Endothelial cell of umbilical vein (primary cell): ENCODE results near the gene RBM38. TPM values are rescaled to one million over a fixed set of nuclear protein-coding genes. Genes with fewer than 3 reads are reported as not detected.

Experiments used
- BruUV-seq: library from RNA; stranded (reverse); fragments of 400-500 nt; replicated peaks from 2 replicates; lab custom pipeline; 2021; lab: Mats Ljungman, UMichigan
- CTCF ChIA-PET: fragments of 300-600, 350-600 bp; sonication (Branson Sonifier 250); formaldehyde crosslinking; loops from one replicate; lab custom pipeline; 2021; ENCODE audit warnings: antibody characterized with exemption, inconsistent platforms; lab: Charles Lee
- POLR2A ChIA-PET: fragments of 300-600, 350-600 bp; sonication (Branson Sonifier 250); formaldehyde crosslinking; loops from one replicate; lab custom pipeline; 2021; ENCODE audit warnings: antibody characterized with exemption, inconsistent platforms; lab: Charles Lee
- DNase-seq: peaks from one replicate; pipeline ENCODE4 v3.0.0-alpha.2; 2011; ENCODE audit warnings: low read depth, low spot score
- FAIRE-seq: peaks from 2 replicates; lab custom pipeline; 2011; peaks lifted over from hg19 to GRCh38; lab: Jason Lieb, UNC
- H2AFZ ChIP-seq: 2 replicates; pipeline ENCODE4 v1.6.0; 2012; ENCODE audit warnings: low read depth, low read length, control low read depth, inconsistent platforms
- H3K27ac ChIP-seq: 2 replicates; pipeline ENCODE4 v1.5.1; 2011; ENCODE audit warnings: low read depth, mild to moderate bottlenecking, control low read depth, low read length, moderate library complexity; ENCODE audit not compliant: insufficient read depth
- H3K27me3 ChIP-seq, 2 experiments: 2 replicates each; pipeline versions ENCODE4 v1.6.0 to v1.6.1; 2011; ENCODE audit warnings: low read length in 2 of 2, mixed read lengths in 1 of 2; ENCODE audit not compliant: control insufficient read depth in 2 of 2, insufficient read depth in 2 of 2
- H3K36me3 ChIP-seq, 2 experiments: 2 replicates in 1 of 2; 3 replicates in 1 of 2; pipeline ENCODE4 v1.5.1; 2011; ENCODE audit warnings: low read length in 2 of 2, mild to moderate bottlenecking in 1 of 2, moderate library complexity in 1 of 2; ENCODE audit not compliant: control insufficient read depth in 2 of 2, insufficient read depth in 2 of 2; ENCODE audit errors: extremely low read depth in 1 of 2
- H3K4me1 ChIP-seq: 3 replicates; pipeline ENCODE4 v1.5.1; 2011; ENCODE audit warnings: mild to moderate bottlenecking, low read length; ENCODE audit not compliant: control insufficient read depth, insufficient read depth; ENCODE audit errors: extremely low read depth
- H3K4me2 ChIP-seq: 2 replicates; pipeline ENCODE4 v1.6.1; 2011; ENCODE audit warnings: low read length, control low read depth, mixed read lengths; ENCODE audit not compliant: insufficient read depth
- H3K4me3 ChIP-seq, 3 experiments: fragments of 200-600 bp in 1 of 3; sonication (generic), shearing (Covaris generic) in 1 of 3; replicated peaks in 1 of 3; 2 replicates each; pipeline ENCODE4 v1.5.1; 2011 to 2016; ENCODE audit warnings: control low read depth in 3 of 3, low read length in 3 of 3, mild to moderate bottlenecking in 2 of 3, inconsistent platforms in 1 of 3, low read depth in 1 of 3, moderate library complexity in 1 of 3; ENCODE audit not compliant: insufficient read depth in 1 of 3
- H3K79me2 ChIP-seq: 2 replicates; pipeline ENCODE4 v1.6.0; 2012; ENCODE audit warnings: low read length, inconsistent platforms; ENCODE audit not compliant: control insufficient read depth, insufficient read depth
- H3K9ac ChIP-seq: replicated peaks from 2 replicates; pipeline ENCODE3; 2011; ENCODE audit warnings: low read length, control low read depth; ENCODE audit not compliant: insufficient read depth; ENCODE audit errors: extremely low read depth
- H3K9me1 ChIP-seq: replicated peaks from 3 replicates; pipeline ENCODE4 v1.6.0; 2011; ENCODE audit warnings: mild to moderate bottlenecking, low read length; ENCODE audit not compliant: control insufficient read depth, insufficient read depth; ENCODE audit errors: extremely low read depth
- H3K9me3 ChIP-seq: replicated peaks from 2 replicates; pipeline ENCODE4 v1.5.1; 2012; ENCODE audit warnings: low read length, inconsistent platforms; ENCODE audit not compliant: control insufficient read depth, insufficient read depth
- H4K20me1 ChIP-seq: replicated peaks from 2 replicates; pipeline ENCODE3; 2011; ENCODE audit warnings: mild to moderate bottlenecking, low read length; ENCODE audit not compliant: control insufficient read depth, insufficient read depth; ENCODE audit errors: extremely low read depth
- CTCF ChIP-seq, 2 donors: IDR thresholded peaks; 1 replicate in 1 of 2; 2 replicates in 1 of 2; pipeline ENCODE4 v1.5.1; 2011; ENCODE audit warnings: low read length in 2 of 2, mild to moderate bottlenecking in 2 of 2, moderate library complexity in 2 of 2, control low read depth in 1 of 2, inconsistent platforms in 1 of 2, low read depth in 1 of 2; ENCODE audit not compliant: insufficient read depth in 1 of 2; ENCODE audit errors: extremely low read depth in 1 of 2
- EZH2 ChIP-seq: IDR thresholded peaks from 2 replicates; pipeline ENCODE4 v1.6.1; 2012; ENCODE audit warnings: borderline replicate concordance, low read depth, mild to moderate bottlenecking, moderate library complexity, low read length, inconsistent platforms; ENCODE audit not compliant: severe bottlenecking
- FOS ChIP-seq: IDR thresholded peaks from 2 replicates; pipeline ENCODE4 v1.6.1; 2011; ENCODE audit warnings: mild to moderate bottlenecking, low read length, moderate library complexity, borderline replicate concordance; ENCODE audit not compliant: insufficient read depth
- GATA2 ChIP-seq: IDR thresholded peaks from 2 replicates; pipeline ENCODE4 v1.7.0; 2011; ENCODE audit warnings: low read depth, mild to moderate bottlenecking, moderate library complexity, mixed read lengths, low read length; ENCODE audit not compliant: insufficient read length, insufficient read depth
- JUN ChIP-seq: IDR thresholded peaks from 2 replicates; pipeline ENCODE4 v1.6.1; 2011; ENCODE audit warnings: borderline replicate concordance, low read depth; ENCODE audit not compliant: insufficient read length, insufficient read depth
- MAX ChIP-seq: IDR thresholded peaks from 2 replicates; pipeline ENCODE4 v1.6.1; 2011; ENCODE audit not compliant: insufficient read depth, insufficient read length
- MYC ChIP-seq: IDR thresholded peaks from one replicate; pipeline ENCODE4 v1.6.1; 2011; ENCODE audit warnings: mild to moderate bottlenecking, low read depth, low read length
- POLR2A ChIP-seq: IDR thresholded peaks from 2 replicates; pipeline ENCODE4 v1.6.1; 2012; ENCODE audit warnings: low read depth, mild to moderate bottlenecking, control low read depth, low read length
- POLR2AphosphoS5 ChIP-seq: IDR thresholded peaks from 2 replicates; pipeline ENCODE4 v1.6.1; 2012; ENCODE audit warnings: low read depth, mild to moderate bottlenecking, control low read depth, low read length, moderate library complexity; ENCODE audit not compliant: insufficient read depth
- dilution Hi-C: fragments of 300-500 bp; cut with MboI; formaldehyde crosslinking; loops from one replicate; pipeline ENCODE4 v1.15.0; 2019; ENCODE audit warnings: low sequenced_read_pairs; ENCODE audit not compliant: extremely low pct_ligation_motif_present
- intact Hi-C: fragments of 100-400 bp; cut with micrococcal nuclease; formaldehyde crosslinking; loops from one replicate; pipeline ENCODE4 v1.10.0; 2022
- polyA plus RNA-seq, 4 experiments: library from polyadenylated mRNA; depleted of rRNA in 3 of 4; stranded (reverse) in 3 of 4; unstranded in 1 of 4; fragments of >200 nt; gene quantifications; 2 replicates each; pipeline versions ENCODE4 v1.2.1 to v1.2.3, GENCODE V29; 2011 to 2012; ENCODE audit warnings: missing spikeins in 1 of 4
- total RNA-seq: library from RNA; stranded (reverse); gene quantifications from 2 replicates; pipeline ENCODE4 v1.2.3, GENCODE V29; 2021

Gene RBM38
- total and polyA plus RNA-seq, 2 donors (not counting 3 experiments of a cell fraction or from before 2014, with no cell fraction given) = 22.1 to 37.4 TPM

GRCh38 chr20:57436223-57436545 lies 45.0 kb downstream of the RBM38 start:
- Histone ChIP-seq H3K4me2 (no peak overlapping the region), H3K9ac (no peak overlapping the region), H3K27ac (no peak overlapping the region), H3K4me3 (no peak overlapping the region), H3K4me1 (no peaks in the 10 kb centered on the region), H3K27me3 (peaks cover 4 to 8% of the 10 kb centered on the region in 2 experiments), H4K20me1 (no peaks in the 10 kb centered on the region), H3K36me3 (no peaks in the 10 kb centered on the region), H3K9me1 (no peaks in the 10 kb centered on the region), H2AFZ (no peak overlapping the region), H3K9me3 (no peaks in the 10 kb centered on the region), H3K79me2 (no peaks in the 10 kb centered on the region)
- BruUV-seq = no TSS peak
- CTCF ChIA-PET = no interaction called here
- intact Hi-C loops = no loop called here
- POLR2A ChIA-PET = no interaction called here
- dilution Hi-C loops = no loop called here
- FAIRE-seq (no peak), DNase-seq (no peak)
- no peak for TF ChIP-seq MAX
- TF ChIP-seq MYC = no peak
- no peak for TF ChIP-seq EZH2
- no peak for TF ChIP-seq CTCF (IDR thresholded peaks at IDR 0.05; ENCODE audit: extremely low read depth in 1 of 2, insufficient read depth in 1 of 2, low read depth in 1 of 2, low read length in 2 of 2)
- TF ChIP-seq JUN = no peak
- TF ChIP-seq FOS = no peak
- TF ChIP-seq POLR2A = no peak
- TF ChIP-seq GATA2 = no peak
- TF ChIP-seq POLR2AphosphoS5 = no peak
